ENCODE results near the gene DUSP1. TPM values are rescaled to one million over a fixed set of nuclear protein-coding genes. Genes with fewer than 3 reads are reported as not detected.

Gene DUSP1
- total RNA-seq: 94.5 and 162 TPM in 2 replicates

GRCh38 chr5:172770675-172771438 lies at the start of gene DUSP1:
Gene DUSP1, minus strand, starts transcription at chr5:172771195. Its CDS starts 243 bp downstream, at chr5:172770952.

Other genes starting within 250 kb of the DUSP1 start
- gene NEURL1B, start 129.9 kb downstream of the DUSP1 start, total RNA-seq: 4.7 and 11.4 TPM in 2 replicates
- gene ERGIC1, start 63.1 kb upstream of the DUSP1 start, total RNA-seq: 111 and 118 TPM in 2 replicates
- gene RPL26L1, start 188.2 kb upstream of the DUSP1 start, total RNA-seq: 50.5 and 75.4 TPM in 2 replicates
- gene ATP6V0E1, start 212.6 kb upstream of the DUSP1 start, total RNA-seq: 152 and 202 TPM in 2 replicates

Measured in uterine smooth muscle cell (primary cell).